OCI-LY3 (cell line): ENCODE data around the gene MAP3K7.

Experiments used
- H2AFZ ChIP-seq: fragments of 200-600, 300-600 bp; shearing (Covaris generic); 2 replicates; pipeline ENCODE4 v1.6.0; 2014; ENCODE audit warnings: antibody characterized with exemption, low read depth, low read length
- H3K27ac ChIP-seq: fragments of 200-600, 300-600 bp; sonication (generic); 2 replicates; pipeline ENCODE4 v1.5.1; 2014; ENCODE audit warnings: mild to moderate bottlenecking, low read length, moderate library complexity, mixed read lengths
- H3K27me3 ChIP-seq: fragments of 200-600, 300-600 bp; sonication (generic); 2 replicates; pipeline ENCODE4 v1.6.1; 2014; ENCODE audit warnings: low read depth, low read length, mixed read lengths
- H3K36me3 ChIP-seq: fragments of 200-600, 300-600 bp; sonication (generic); replicated peaks from 2 replicates; pipeline ENCODE3; 2014; ENCODE audit warnings: low read depth, low read length, mixed read lengths
- H3K4me1 ChIP-seq: fragments of 300-600, 200-600 bp; sonication (generic); 2 replicates; pipeline ENCODE4 v1.6.1; 2014; ENCODE audit warnings: low read length, mixed read lengths
- H3K4me2 ChIP-seq: fragments of 200-600, 300-600 bp; sonication (generic); 2 replicates; pipeline ENCODE4 v1.6.1; 2014; ENCODE audit warnings: low read length, mixed read lengths
- H3K4me3 ChIP-seq: fragments of 300-600, 200-600 bp; sonication (generic); 2 replicates; pipeline ENCODE4 v1.5.1; 2014; ENCODE audit warnings: antibody characterized with exemption, mild to moderate bottlenecking, low read length, moderate library complexity
- H3K79me2 ChIP-seq: fragments of 300-600, 200-600 bp; shearing (Covaris generic); 2 replicates; pipeline ENCODE4 v1.6.1; 2014; ENCODE audit warnings: mild to moderate bottlenecking, low read length, mixed read lengths
- H3K9ac ChIP-seq: fragments of 300-600, 200-600 bp; shearing (Covaris generic); 2 replicates; pipeline ENCODE4 v1.6.0; 2014; ENCODE audit warnings: mild to moderate bottlenecking, low read length, moderate library complexity
- H3K9me3 ChIP-seq: fragments of 200-600, 300-600 bp; shearing (Covaris generic); 2 replicates; pipeline ENCODE4 v1.6.1; 2014; ENCODE audit warnings: low read length, mixed read lengths; ENCODE audit not compliant: insufficient read depth
- H4K20me1 ChIP-seq: fragments of 200-600, 300-600 bp; sonication (generic); 2 replicates; pipeline ENCODE4 v1.6.1; 2016; ENCODE audit warnings: low read length, mixed read lengths; ENCODE audit not compliant: insufficient read depth
- EZH2phosphoT487 ChIP-seq: fragments of 200-600 bp; shearing (Covaris generic); IDR thresholded peaks from 2 replicates; pipeline ENCODE4 v1.6.1; 2018; ENCODE audit warnings: antibody characterized with exemption, mixed run types, low read depth
- TF ChIP-seq, protein P1 (sequence below): fragments of 200-600, 300-600 bp; sonication (generic); IDR thresholded peaks from 2 replicates; pipeline ENCODE4 v1.5.1; 2014; ENCODE audit warnings: antibody characterized with exemption, low read length, low read depth

Gene MAP3K7

GRCh38 chr6:90605749-90606340 is 19.0 kb upstream of the MAP3K7 start:
- H3K4me2 ChIP-seq: no peak overlapping the region
- H3K27me3 ChIP-seq: no peaks in the 10 kb centered on the region
- H3K4me3 ChIP-seq: no peak overlapping the region
- H3K9me3 ChIP-seq: no peaks in the 10 kb centered on the region
- no peaks in the 10 kb centered on the region for H3K79me2 ChIP-seq
- H4K20me1 ChIP-seq: no peaks in the 10 kb centered on the region
- no peak overlapping the region for H2AFZ ChIP-seq
- no peak overlapping the region for H3K27ac ChIP-seq
- H3K4me1 ChIP-seq: peaks cover 11% of the 10 kb centered on the region
- H3K9ac ChIP-seq: no peak overlapping the region
- no peak for TF ChIP-seq EZH2phosphoT487
- TF ChIP-seq, protein P1, sequence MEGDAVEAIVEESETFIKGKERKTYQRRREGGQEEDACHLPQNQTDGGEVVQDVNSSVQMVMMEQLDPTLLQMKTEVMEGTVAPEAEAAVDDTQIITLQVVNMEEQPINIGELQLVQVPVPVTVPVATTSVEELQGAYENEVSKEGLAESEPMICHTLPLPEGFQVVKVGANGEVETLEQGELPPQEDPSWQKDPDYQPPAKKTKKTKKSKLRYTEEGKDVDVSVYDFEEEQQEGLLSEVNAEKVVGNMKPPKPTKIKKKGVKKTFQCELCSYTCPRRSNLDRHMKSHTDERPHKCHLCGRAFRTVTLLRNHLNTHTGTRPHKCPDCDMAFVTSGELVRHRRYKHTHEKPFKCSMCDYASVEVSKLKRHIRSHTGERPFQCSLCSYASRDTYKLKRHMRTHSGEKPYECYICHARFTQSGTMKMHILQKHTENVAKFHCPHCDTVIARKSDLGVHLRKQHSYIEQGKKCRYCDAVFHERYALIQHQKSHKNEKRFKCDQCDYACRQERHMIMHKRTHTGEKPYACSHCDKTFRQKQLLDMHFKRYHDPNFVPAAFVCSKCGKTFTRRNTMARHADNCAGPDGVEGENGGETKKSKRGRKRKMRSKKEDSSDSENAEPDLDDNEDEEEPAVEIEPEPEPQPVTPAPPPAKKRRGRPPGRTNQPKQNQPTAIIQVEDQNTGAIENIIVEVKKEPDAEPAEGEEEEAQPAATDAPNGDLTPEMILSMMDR: no peak
- no peaks in the 10 kb centered on the region for H3K36me3 ChIP-seq

DNA sequence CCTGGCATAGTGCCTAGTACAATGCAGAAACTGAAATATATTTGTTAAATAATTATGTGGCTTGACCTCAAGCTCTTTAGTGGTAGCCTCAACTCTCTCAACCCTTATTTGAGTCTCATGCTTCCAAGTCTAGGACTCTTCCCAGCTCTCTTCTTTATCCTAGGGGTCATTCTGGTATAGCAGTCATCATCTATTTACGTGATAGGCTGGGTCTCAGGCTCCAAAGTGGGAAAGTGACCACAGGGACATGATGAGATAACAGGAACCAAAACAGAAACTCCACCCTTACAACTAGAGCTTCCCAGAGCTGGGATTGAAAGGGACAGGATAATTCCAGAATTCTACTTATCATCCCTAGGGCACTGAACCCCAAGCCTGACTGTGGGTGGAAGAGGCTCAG is 17.7 kb upstream of the MAP3K7 start:
- no peaks in the 10 kb centered on the region for H3K9me3 ChIP-seq
- H3K4me2 ChIP-seq: no peak overlapping the region
- H3K27ac ChIP-seq: no peak overlapping the region
- TF ChIP-seq, protein P1: no peak
- no peak for TF ChIP-seq EZH2phosphoT487
- no peaks in the 10 kb centered on the region for H3K36me3 ChIP-seq
- no peak overlapping the region for H3K9ac ChIP-seq
- no peak overlapping the region for H3K4me3 ChIP-seq
- no peaks in the 10 kb centered on the region for H3K79me2 ChIP-seq
- no peak overlapping the region for H2AFZ ChIP-seq
- peaks cover 6% of the 10 kb centered on the region for H3K4me1 ChIP-seq
- no peaks in the 10 kb centered on the region for H4K20me1 ChIP-seq
- no peaks in the 10 kb centered on the region for H3K27me3 ChIP-seq

DNA sequence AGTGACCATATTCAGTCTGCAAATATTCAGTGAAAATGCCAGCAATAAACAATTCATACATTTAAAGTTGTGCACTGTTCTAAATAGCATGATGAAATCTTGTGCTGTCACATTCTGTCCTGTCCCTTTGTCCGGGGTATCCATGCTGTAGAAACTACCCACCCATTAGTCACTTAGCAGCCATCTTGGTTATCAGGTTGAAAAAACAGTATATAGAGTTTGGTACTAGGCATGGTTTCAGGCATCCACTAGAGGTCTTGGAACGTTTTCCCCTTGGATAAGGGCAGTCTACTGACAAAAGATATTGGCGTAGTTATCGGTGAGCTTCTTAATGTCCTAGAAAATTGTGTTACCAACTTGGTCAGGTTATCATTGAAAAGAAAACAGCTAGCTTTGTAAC is 12.3 kb upstream of the MAP3K7 start:
- H3K4me2 ChIP-seq: no peak overlapping the region
- H3K9me3 ChIP-seq: no peaks in the 10 kb centered on the region
- no peak overlapping the region for H2AFZ ChIP-seq
- no peaks in the 10 kb centered on the region for H4K20me1 ChIP-seq
- TF ChIP-seq, protein P1: no peak
- no peak for TF ChIP-seq EZH2phosphoT487
- H3K79me2 ChIP-seq: no peaks in the 10 kb centered on the region
- no peak overlapping the region for H3K4me3 ChIP-seq
- no peak overlapping the region for H3K9ac ChIP-seq
- no peak overlapping the region for H3K27ac ChIP-seq
- H3K4me1 ChIP-seq: peaks cover 12% of the 10 kb centered on the region
- H3K36me3 ChIP-seq: no peaks in the 10 kb centered on the region
- no peaks in the 10 kb centered on the region for H3K27me3 ChIP-seq

GRCh38 chr6:90598192-90598951 is 11.5 kb upstream of the MAP3K7 start:
- Histone ChIP-seq H3K4me3 (no peak overlapping the region), H3K79me2 (no peaks in the 10 kb centered on the region), H3K27ac (no peak overlapping the region), H3K4me2 (no peak overlapping the region), H3K9ac (no peak overlapping the region), H3K9me3 (no peaks in the 10 kb centered on the region), H3K36me3 (no peaks in the 10 kb centered on the region), H3K4me1 (peaks cover 12% of the 10 kb centered on the region), H4K20me1 (no peaks in the 10 kb centered on the region), H2AFZ (no peak overlapping the region), H3K27me3 (no peaks in the 10 kb centered on the region)
- TF ChIP-seq EZH2phosphoT487: no peak
- TF ChIP-seq, protein P1: no peak
